B cell (primary cell): ENCODE results near the gene SIPA1L2. TPM values are rescaled to one million over a fixed set of nuclear protein-coding genes. Genes with fewer than 3 reads are reported as not detected.

ENCODE experiments used
- ATAC-seq: fragments of 200-7000 bp; cut with Tn5 transposase; one replicate; pipeline ENCODE4 v1.10.0; 2021; ENCODE audit warnings: low read depth, mild to moderate bottlenecking, moderate number of reproducible peaks, moderate library complexity
- CTCF ChIA-PET: fragments of 350-600 bp; sonication (Branson Sonifier 250); formaldehyde crosslinking; loops from one replicate; lab custom pipeline; 2021; ENCODE audit warnings: antibody characterized with exemption, inconsistent platforms; lab: Charles Lee
- POLR2A ChIA-PET: fragments of 350-600 bp; sonication (Branson Sonifier 250); formaldehyde crosslinking; loops from one replicate; lab custom pipeline; 2021; ENCODE audit warnings: antibody characterized with exemption; lab: Charles Lee
- DNase-seq: peaks from one replicate; pipeline ENCODE4 v3.0.0; 2013
- H2AFZ ChIP-seq: 2 replicates; pipeline ENCODE4 v1.6.1; 2012; ENCODE audit warnings: mild to moderate bottlenecking, low read depth, low read length; ENCODE audit not compliant: insufficient read depth, poor library complexity, severe bottlenecking
- H3K27ac ChIP-seq, 2 donors: 1 replicate in 1 of 2; 2 replicates in 1 of 2; pipeline ENCODE4 v1.5.1; 2012 to 2013; ENCODE audit warnings: low read length in 2 of 2, mild to moderate bottlenecking in 2 of 2, moderate library complexity in 1 of 2
- H3K27me3 ChIP-seq, 4 experiments: fragments of 200-600 bp in 1 of 4; sonication (generic) in 1 of 4; replicated peaks in 1 of 4; 1 replicate in 2 of 4; 2 replicates in 2 of 4; pipeline versions ENCODE4 v1.6.1 to v1.7.0; 2013 to 2016; ENCODE audit warnings: low read length in 3 of 4, mild to moderate bottlenecking in 2 of 4, mixed read lengths in 1 of 4, moderate library complexity in 1 of 4; ENCODE audit not compliant: insufficient read depth in 4 of 4, control insufficient read depth in 3 of 4; ENCODE audit errors: control extremely low read depth in 1 of 4
- H3K36me3 ChIP-seq, 2 experiments: replicated peaks in 1 of 2; 1 replicate in 1 of 2; 2 replicates in 1 of 2; pipeline versions ENCODE4 v1.6.1 to v1.7.1; 2013; ENCODE audit warnings: low read length in 1 of 2; ENCODE audit not compliant: insufficient read depth in 2 of 2, control insufficient read depth in 1 of 2; ENCODE audit errors: control extremely low read depth in 1 of 2, extremely low read depth in 1 of 2
- H3K4me1 ChIP-seq, 2 donors: fragments of 200-600 bp in 1 of 2; sonication (generic) in 1 of 2; 1 replicate in 1 of 2; 2 replicates in 1 of 2; pipeline versions ENCODE4 v1.5.1 to v1.6.1; 2013 to 2017; ENCODE audit warnings: low read length in 2 of 2; ENCODE audit not compliant: control insufficient read depth in 2 of 2, insufficient read depth in 2 of 2
- H3K4me2 ChIP-seq: replicated peaks from 2 replicates; pipeline ENCODE3; 2012; ENCODE audit warnings: mild to moderate bottlenecking, low read depth, low read length; ENCODE audit not compliant: poor library complexity, severe bottlenecking
- H3K4me3 ChIP-seq, 5 experiments: fragments of 200-600 bp in 1 of 5; sonication (generic) in 1 of 5; 1 replicate in 3 of 5; 2 replicates in 2 of 5; pipeline versions ENCODE4 v1.5.1 to v1.7.0; 2011 to 2016; ENCODE audit warnings: low read length in 4 of 5, mild to moderate bottlenecking in 4 of 5, low read depth in 2 of 5, control low read depth in 1 of 5, moderate library complexity in 1 of 5; ENCODE audit not compliant: insufficient read depth in 1 of 5; ENCODE audit errors: control extremely low read depth in 1 of 5, extremely low read depth in 1 of 5
- H3K79me2 ChIP-seq: fragments of 200-600 bp; sonication (generic); one replicate; pipeline ENCODE4 v1.6.0; 2016; ENCODE audit warnings: low read length; ENCODE audit not compliant: control insufficient read depth, insufficient read depth
- H3K9ac ChIP-seq: fragments of 200-600 bp; sonication (generic); 2 replicates; pipeline ENCODE4 v1.6.1; 2017; ENCODE audit warnings: mild to moderate bottlenecking, low read length, moderate library complexity
- H3K9me3 ChIP-seq, 3 donors: one replicate each; pipeline versions ENCODE4 v1.6.1 to v1.7.1; 2013; ENCODE audit warnings: low read length in 2 of 3; ENCODE audit not compliant: control insufficient read depth in 2 of 3, insufficient read depth in 1 of 3; ENCODE audit errors: control extremely low read depth in 1 of 3
- H4K20me1 ChIP-seq: 2 replicates; pipeline ENCODE4 v1.6.0; 2012; ENCODE audit warnings: mild to moderate bottlenecking, low read length; ENCODE audit not compliant: insufficient read depth, control insufficient read depth, poor library complexity, severe bottlenecking
- H3K27ac Mint-ChIP-seq: one replicate; pipeline ENCODE4 v1.8.0; 2021; ENCODE audit warnings: mixed read lengths
- H3K27me3 Mint-ChIP-seq: one replicate; pipeline ENCODE4 v1.8.0; 2021; ENCODE audit warnings: mixed read lengths
- H3K4me1 Mint-ChIP-seq: one replicate; pipeline ENCODE4 v1.8.0; 2021; ENCODE audit warnings: mixed read lengths
- H3K4me3 Mint-ChIP-seq: one replicate; pipeline ENCODE4 v1.8.0; 2021; ENCODE audit warnings: mixed read lengths
- H3K9me3 Mint-ChIP-seq: one replicate; pipeline ENCODE4 v1.8.0; 2022; ENCODE audit warnings: mixed read lengths; ENCODE audit not compliant: insufficient read depth
- CTCF ChIP-seq: fragments of 200-600 bp; IDR thresholded peaks from one replicate; pipeline ENCODE4 v1.8.0; 2022; ENCODE audit warnings: antibody characterized with exemption, mild to moderate bottlenecking
- EZH2 ChIP-seq: IDR thresholded peaks from 2 replicates; pipeline ENCODE4 v1.6.1; 2012; ENCODE audit warnings: borderline replicate concordance, low read depth, mild to moderate bottlenecking, moderate library complexity, low read length; ENCODE audit not compliant: insufficient read depth, poor library complexity, severe bottlenecking
- WGBS: methylation state at CpG from one replicate; pipeline ENCODE4 v1.1.5; 2013; ENCODE audit warnings: missing lambda C conversion rate; ENCODE audit not compliant: insufficient coverage; 5-methylcytosine and 5-hydroxymethylcytosine counted together
- intact Hi-C: fragments of 100-400 bp; cut with micrococcal nuclease; formaldehyde crosslinking; loops from one replicate; pipeline ENCODE4 v1.10.0; 2022
- polyA plus RNA-seq: library from polyadenylated mRNA; depleted of rRNA; stranded (reverse); fragments of >200 nt; gene quantifications from 2 replicates; pipeline ENCODE4 v1.2.3, GENCODE V29; 2012
- total RNA-seq, 2 donors: library from RNA; stranded (reverse); fragments of 120-200 nt in 1 of 2; gene quantifications; 1 replicate in 1 of 2; 2 replicates in 1 of 2; pipeline versions ENCODE4 v1.2.3 to v1.2.4, GENCODE V29; 2013 to 2022

Gene SIPA1L2
- total and polyA plus RNA-seq, 2 donors (not counting 1 experiment from before 2014, with no cell fraction given): 0.07 TPM

GRCh38 chr1:232678185-232678886 lies 48.4 kb upstream of the SIPA1L2 start:
- Mint-ChIP-seq H3K27me3 (peaks cover 12% of the 10 kb centered on the region), H3K4me3 (no peak overlapping the region), H3K27ac (no peak overlapping the region), H3K9me3 (peaks cover 3% of the 10 kb centered on the region), H3K4me1 (peaks cover 5% of the 10 kb centered on the region)
- Histone ChIP-seq H3K4me3 (no peak overlapping the region), H2AFZ (no peak overlapping the region), H3K36me3 (no peaks in the 10 kb centered on the region), H4K20me1 (no peaks in the 10 kb centered on the region), H3K27me3 (no peaks in the 10 kb centered on the region), H3K27ac (no peak overlapping the region), H3K4me2 (no peak overlapping the region), H3K9ac (no peak overlapping the region), H3K4me1 (no peaks in the 10 kb centered on the region), H3K9me3 (peaks cover 0 to 6% (median 0%) of the 10 kb centered on the region in 3 donors), H3K79me2 (no peaks in the 10 kb centered on the region)
- ChIA-PET POLR2A (no interaction called here), CTCF (no interaction called here)
- 100% methylated on average over 1 of the region's 9 CpGs for WGBS
- no peak for TF ChIP-seq EZH2
- no peak for TF ChIP-seq CTCF
- no peak for ATAC-seq
- intact Hi-C loops: no loop called here
- no peak for DNase-seq

GRCh38 chr1:232676307-232676706 lies 46.4 kb upstream of the SIPA1L2 start:
- H4K20me1 ChIP-seq: no peaks in the 10 kb centered on the region
- H3K4me2 ChIP-seq: no peak overlapping the region
- 100% methylated on average over 1 of the region's 2 CpGs for WGBS
- H3K27ac ChIP-seq: no peak overlapping the region
- Mint-ChIP-seq H3K27me3 (peaks cover 15% of the 10 kb centered on the region), H3K27ac (no peak overlapping the region), H3K9me3 (peaks cover 3% of the 10 kb centered on the region), H3K4me3 (no peak overlapping the region), H3K4me1 (peaks cover 5% of the 10 kb centered on the region)
- CTCF ChIA-PET: no interaction called here
- no peaks in the 10 kb centered on the region for H3K79me2 ChIP-seq
- H3K27me3 ChIP-seq: no peaks in the 10 kb centered on the region
- H3K4me1 ChIP-seq: no peaks in the 10 kb centered on the region
- ATAC-seq (no peak), DNase-seq (no peak)
- POLR2A ChIA-PET: no interaction called here
- no peaks in the 10 kb centered on the region for H3K36me3 ChIP-seq
- H3K4me3 ChIP-seq: no peak overlapping the region
- H3K9me3 ChIP-seq: peaks cover 0 to 6% (median 0%) of the 10 kb centered on the region in 3 donors
- no peak overlapping the region for H2AFZ ChIP-seq
- intact Hi-C loops: no loop called here
- no peak overlapping the region for H3K9ac ChIP-seq
- TF ChIP-seq CTCF: no peak
- TF ChIP-seq EZH2: no peak
